SU-DHL-6 (cell line): ENCODE results near the gene KAT6B.

Source experiments
- EZH2phosphoT487 ChIP-seq: fragments of 200-600 bp; sonication (generic), shearing (Covaris generic); conservative IDR thresholded peaks from 2 replicates; pipeline ENCODE4 v1.6.1; 2018; ENCODE audit warnings: mild to moderate bottlenecking, antibody characterized with exemption, low read length, moderate library complexity, mixed read lengths
- TF ChIP-seq, protein P1 (sequence below): fragments of 200-600 bp; sonication (generic); IDR thresholded peaks from one replicate; pipeline ENCODE4 v1.5.1; 2017; ENCODE audit warnings: antibody characterized with exemption, mild to moderate bottlenecking, low read length, moderate library complexity; ENCODE audit not compliant: insufficient read depth, poor library complexity, severe bottlenecking

DNA sequence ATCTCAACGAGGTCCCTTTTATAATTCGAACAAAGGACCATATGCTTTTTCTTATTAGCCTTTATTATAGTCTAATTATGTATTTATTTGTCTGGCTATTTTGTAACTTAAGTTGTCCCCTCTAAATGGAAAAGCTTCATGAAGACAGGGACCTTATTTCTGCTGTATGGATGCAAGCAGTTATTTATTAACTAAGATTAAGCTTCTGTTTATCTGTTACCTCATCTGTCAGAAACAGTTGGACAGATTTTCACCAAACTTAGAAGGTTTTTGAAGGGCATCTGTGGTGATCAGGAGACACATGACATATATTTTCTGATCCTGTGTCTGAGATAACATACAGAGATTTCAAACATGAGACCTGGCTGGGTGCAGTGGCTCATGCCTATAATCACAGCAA, 43.2 kb downstream of the KAT6B start:
- TF ChIP-seq, protein P1, sequence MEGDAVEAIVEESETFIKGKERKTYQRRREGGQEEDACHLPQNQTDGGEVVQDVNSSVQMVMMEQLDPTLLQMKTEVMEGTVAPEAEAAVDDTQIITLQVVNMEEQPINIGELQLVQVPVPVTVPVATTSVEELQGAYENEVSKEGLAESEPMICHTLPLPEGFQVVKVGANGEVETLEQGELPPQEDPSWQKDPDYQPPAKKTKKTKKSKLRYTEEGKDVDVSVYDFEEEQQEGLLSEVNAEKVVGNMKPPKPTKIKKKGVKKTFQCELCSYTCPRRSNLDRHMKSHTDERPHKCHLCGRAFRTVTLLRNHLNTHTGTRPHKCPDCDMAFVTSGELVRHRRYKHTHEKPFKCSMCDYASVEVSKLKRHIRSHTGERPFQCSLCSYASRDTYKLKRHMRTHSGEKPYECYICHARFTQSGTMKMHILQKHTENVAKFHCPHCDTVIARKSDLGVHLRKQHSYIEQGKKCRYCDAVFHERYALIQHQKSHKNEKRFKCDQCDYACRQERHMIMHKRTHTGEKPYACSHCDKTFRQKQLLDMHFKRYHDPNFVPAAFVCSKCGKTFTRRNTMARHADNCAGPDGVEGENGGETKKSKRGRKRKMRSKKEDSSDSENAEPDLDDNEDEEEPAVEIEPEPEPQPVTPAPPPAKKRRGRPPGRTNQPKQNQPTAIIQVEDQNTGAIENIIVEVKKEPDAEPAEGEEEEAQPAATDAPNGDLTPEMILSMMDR: no peak
- no peak for TF ChIP-seq EZH2phosphoT487
